NCI-H774 (cell line): ENCODE data around the gene IPPK.

ENCODE experiments used
- DNase-seq: peaks from one replicate; lab custom pipeline; 2025; lab: John Stamatoyannopoulos, UW

The IPPK gene

DNA sequence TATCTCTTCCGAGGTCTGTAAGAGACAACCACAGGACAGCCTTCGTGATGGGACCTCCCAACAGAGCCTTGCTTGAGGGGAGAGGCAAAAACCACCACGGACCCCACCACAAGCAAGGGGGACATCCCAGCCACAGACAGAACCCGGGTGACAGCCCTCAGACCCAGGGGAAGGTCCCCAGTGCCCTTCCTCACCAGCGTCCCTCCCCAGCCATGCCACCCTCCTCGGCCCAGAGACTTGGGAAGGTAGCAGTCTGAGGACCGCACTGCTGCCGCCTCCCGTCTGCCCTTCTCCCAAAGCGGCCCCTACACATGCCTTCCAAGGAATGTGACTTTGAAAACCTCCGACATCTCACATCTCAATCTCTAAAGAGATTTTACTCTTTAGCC lies 13.4 kb downstream of the IPPK start:
- no peak for DNase-seq

DNA sequence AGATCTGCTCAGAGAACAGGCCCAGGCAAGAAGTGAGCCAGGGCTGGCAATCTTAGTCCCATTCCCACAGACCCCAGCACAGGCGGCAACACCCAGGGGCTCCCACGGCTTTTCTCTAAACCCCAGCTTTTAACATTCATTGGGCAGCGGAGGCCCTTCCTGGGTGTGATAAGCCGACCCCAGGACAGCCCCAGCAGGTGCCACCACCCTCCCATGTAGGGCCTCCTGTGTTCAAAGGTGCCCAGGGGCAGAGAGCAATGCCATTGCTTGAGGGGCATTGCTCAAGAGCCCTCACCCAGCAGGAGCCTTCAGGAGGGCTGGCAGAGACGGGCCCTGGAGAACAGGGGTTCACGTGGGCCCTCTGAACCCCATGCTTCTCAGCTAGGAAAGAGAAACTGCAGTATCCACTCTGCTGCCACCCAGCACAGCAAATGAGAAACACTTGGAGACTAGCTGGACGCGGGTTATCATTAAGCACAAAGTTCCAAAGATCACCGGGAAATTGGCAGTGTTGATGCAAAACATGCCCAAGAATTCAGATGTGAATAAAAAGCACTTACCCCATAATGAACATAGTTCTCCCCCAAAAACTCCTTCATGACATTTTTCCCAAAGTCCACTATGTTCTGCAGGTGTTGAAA lies 13.9 kb downstream of the IPPK start:
- no peak for DNase-seq

DNA sequence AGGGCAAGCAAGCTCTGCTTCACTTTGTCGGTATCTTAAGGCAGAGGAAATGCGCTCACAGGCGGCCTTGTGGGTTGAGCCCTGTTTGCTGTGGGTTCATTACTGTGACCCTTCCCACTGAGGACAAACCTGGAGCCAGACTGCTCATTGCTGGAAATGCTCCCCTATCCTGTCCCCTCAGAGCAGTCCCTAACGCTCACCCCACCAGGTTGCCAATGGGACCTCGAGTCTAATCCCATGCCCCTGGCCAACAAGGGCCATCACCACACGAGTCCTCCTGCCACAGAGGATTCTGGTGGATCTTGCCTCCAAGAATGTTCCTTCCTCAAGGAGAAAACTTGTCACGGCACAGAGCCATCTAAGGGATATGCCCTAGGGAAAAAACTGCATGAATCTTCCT lies 14.6 kb downstream of the IPPK start:
- DNase-seq, result no peak

DNA sequence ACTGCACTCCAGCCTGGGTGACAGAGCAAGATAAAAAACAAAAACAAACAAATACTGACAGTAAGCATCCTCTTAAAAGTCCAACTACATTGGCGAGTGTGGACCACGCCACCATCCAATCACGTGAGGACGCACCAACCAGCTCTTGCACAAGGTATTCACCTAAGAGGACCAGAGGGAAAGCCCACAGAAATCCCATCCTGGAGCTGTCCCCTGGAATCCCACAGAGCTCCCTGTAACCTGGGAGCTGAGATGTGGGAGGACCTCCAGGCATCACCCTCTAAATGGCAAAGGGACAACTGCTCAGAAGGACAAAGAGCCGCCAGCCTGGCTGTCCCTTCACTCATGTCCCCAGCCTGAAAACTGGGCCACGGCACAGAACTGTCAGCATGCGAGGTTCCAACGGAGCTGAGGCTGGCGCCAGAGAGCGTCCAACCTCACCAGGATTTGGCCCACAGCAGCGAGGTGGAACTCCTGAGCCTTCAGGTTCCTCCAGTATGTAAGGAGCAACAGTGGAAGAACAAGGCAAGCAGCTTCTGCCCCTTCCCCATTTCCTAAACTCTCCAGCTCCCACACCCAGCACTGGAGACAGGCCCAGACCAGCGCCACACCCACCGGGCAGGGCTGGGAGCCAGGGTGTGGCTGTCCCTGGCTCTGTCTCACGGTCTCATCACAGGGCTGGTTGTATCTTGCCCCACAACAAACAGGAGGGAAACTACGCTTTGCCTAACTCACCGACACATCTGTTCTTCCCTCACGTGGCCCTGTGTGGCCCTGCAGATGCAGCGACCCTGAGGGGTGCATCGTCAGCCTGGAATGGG lies 15.2 kb downstream of the IPPK start:
- DNase-seq, result no peak

DNA sequence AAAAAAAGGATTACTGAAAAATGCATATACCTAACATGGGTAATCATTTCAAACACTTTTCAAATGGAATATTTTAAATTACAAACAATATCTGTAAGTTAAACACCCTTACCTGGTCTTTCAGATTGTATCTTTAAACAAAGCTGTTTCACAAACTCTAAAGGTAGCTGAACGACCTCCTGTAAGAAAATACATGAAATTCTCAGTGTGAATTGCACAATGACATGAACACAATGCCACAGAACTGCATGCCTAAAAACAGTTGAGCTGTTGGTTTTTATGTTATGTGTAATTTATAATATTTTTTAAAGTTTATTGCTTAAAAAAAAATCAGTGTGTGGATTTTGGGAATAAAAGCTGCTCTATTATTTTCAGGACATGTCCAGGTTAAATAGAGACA lies 17.5 kb downstream of the IPPK start:
- no peak for DNase-seq

DNA sequence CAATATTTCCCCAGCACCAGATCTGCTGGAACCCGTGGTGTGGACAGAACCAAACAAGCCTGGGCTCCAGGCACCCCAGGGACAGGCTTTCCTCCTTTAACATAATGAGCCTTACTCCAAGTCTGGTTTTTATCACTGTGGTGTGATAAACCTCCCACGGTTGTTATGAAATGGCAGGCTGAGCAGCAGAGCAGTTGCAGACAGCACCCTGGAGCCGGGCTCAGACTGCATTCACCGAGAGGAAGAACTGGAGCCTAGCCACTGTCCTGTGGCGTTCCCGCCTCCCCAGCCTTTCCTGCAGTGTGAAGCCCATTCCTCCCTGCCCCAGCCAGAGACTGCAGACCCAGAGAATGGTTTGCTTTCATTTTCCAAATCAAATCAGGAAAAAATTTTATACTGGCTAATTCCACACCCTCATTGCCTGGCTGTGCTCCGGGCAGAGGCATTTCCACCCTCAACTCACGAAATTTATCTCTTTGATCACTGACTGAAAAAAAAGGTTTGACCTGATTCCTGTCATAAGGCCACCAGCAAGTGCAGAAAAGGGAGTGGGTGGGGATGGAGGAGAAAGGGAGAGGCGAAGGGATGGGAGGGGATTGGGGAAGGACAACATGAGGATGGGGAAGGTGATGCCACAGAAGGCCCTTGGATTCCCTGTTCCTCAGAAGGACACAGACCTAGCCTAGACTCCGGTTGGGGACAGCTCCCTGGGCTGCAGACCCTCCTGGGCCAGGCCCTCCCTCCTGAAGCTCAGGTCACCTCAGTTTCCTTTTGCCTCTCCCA lies 18.9 kb downstream of the IPPK start:
- no peak for DNase-seq

DNA sequence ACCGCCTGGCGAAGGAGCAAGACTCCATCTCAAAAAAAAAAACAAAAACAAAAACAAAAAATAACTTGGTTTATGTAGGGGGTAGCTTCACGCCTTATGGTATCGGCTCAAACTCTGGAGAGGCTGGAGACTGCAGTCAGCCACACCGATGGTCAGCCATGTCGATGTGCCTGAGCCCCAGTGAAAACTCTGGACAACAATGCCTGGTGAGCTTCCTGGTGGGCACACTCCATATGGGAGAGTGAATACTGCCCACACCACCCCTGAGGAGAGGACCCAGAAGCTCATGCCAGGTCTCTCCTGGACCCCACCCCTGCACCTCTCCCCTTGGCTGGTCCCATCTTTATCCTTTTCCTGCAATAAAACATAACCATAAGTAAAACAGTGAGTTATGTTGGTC lies 19.6 kb downstream of the IPPK start:
- no peak for DNase-seq

DNA sequence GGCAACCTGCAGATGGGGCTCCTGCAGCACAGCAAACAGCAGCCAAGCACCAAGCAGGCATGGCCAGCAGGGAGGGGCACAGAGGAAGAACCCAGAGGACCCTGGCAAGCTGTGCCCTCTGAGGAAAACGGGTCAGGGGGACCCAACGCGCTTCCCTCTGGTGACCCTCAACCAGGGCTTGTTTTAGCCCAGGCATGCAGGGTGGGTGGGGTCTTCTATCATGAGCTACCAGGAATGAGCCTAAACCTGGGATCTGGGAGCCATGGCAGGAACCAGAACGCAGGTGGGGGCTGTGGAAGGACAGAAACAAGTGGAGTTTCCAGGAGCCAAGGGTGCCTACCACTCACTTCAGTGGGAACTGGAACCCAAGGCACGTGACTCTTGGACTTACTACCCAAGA lies 20.9 kb downstream of the IPPK start:
- DNase-seq, result no peak

DNA sequence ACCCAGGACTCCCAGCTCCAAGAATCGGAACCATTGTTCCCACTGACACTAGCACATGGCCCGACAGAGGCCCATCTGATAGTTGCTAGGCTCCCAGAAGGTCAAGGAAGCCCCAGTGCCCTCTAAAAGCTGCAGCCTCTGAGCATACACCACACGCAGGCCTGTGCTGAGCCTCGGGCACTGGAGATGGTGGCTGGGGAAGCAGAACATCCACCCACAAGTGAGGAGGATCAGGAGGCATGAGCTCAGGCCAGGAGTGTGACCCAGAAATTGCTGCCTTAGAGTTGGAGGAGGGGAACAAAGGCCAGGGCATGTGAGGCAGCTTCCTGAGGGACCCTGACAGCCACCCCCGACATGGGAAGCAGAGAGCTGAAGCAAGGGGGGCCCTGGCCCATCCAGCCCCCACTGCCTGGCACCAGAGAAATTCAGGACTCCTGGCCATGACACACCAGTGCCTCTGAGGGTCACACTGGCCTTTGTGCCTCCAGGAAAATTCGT lies 21.4 kb downstream of the IPPK start:
- no peak for DNase-seq

DNA sequence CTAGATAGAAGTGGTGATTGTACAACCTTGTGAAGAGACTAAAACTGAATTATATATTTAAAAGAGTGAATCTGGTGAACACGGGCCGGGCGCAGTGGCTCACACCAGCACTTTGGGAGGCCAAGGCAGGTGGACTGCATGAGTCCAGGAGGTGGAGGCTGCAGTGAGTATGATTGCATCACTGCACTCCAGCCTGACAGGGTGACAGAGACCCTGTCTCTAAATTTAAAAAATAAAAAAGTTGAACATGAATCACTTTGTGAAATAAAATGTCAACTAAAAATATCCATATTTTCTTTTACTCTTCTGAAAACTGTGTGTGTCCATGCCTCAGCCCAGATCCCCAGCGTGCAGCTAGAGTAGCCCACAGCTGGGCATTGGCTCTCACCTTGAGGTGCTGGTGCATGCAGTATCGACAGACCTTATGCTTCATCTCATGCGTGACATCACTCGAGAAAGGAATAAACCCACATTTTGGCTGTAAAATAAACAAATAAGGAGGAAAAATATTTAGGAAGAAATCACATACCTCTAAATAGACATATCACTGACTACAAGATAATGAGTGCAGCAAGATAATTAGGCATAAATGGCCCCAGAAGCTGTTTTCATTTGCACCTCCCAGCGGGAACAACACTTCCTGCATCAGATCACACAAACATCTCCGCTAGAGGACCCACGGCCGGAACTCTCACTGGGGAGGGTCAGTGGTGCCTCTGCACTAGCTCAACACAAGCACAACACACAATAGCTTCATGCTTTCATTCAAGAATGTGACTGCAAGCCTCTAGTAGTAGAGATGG lies 22.1 kb downstream of the IPPK start:
- DNase-seq, result no peak

DNA sequence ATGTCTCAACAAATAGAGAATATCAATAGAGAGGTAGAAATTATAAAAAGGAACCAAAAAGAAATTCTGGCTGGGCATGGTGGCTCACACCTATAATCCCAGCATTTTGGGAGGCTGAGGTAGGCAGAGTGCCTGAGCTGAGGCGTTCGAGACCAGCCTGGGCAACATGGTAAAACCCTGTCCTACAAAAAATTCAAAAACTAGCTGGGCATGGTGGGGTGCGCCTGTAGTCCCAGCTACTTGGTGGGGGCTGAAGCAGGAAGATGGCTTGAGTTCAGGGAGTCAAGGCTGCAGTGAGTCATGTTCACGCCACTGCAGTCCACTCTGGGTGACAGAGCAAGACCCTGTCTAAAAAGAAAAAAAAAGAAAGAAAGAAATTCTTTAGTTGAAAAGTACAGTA lies 24.9 kb downstream of the IPPK start:
- no peak for DNase-seq

DNA sequence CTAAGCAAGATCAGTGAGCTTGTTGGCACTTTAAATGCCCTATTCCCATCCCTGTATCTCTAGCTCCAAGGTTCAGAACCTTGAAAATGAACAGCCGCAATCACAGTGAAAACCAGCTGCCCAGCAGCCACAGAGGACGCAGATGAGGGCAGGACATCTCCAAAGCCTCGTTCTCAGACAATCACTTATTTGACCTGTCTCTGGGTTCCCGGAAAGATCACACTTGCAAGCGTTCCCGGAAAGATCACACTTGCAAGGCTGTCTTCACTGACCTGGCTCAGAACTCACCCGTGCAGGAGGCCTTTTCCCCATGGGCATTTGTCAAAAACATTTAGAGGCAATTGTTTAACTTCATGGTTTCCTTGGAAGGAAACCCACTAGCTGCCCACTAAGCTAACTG lies 25.7 kb downstream of the IPPK start:
- no peak for DNase-seq

DNA sequence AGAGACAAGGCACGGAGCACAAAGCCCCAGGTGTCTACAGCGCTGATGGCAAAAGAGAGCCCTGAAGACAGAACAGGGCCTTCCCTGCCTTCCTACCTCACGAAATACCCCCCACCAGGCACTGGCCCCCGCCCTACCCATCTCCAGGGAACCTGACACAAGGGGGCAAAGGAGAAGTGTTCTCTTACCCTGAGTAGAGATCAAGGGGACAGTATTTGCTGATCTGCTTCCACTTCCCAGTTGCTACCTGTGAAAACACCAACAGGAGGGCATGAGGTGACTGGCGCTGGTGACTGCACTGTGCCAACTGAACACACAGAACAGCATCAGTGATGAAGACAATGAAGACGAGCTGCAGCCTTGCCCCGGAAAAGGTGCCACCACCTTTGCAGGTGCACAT lies 27.4 kb downstream of the IPPK start:
- DNase-seq, result no peak

DNA sequence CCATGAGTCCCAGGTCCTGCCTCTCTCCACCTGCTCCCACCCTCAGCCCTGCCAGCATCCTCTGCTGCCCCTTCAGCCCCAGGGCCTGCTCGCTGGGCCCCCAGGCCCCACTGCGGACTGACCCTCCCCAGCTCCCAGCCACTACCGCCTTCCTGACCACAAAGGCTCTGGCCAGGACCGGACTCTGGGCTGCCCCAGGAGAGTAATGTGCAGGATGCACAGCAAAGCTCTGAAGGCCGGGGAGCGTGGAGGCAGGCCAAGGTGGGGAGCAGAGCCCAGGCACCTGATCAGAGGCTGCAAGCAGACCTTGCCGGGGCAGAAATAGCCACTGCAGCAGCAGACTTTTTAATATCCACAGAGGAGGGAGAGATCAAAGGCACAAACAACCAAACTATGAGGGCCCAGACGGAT lies 27.9 kb downstream of the IPPK start:
- no peak for DNase-seq

DNA sequence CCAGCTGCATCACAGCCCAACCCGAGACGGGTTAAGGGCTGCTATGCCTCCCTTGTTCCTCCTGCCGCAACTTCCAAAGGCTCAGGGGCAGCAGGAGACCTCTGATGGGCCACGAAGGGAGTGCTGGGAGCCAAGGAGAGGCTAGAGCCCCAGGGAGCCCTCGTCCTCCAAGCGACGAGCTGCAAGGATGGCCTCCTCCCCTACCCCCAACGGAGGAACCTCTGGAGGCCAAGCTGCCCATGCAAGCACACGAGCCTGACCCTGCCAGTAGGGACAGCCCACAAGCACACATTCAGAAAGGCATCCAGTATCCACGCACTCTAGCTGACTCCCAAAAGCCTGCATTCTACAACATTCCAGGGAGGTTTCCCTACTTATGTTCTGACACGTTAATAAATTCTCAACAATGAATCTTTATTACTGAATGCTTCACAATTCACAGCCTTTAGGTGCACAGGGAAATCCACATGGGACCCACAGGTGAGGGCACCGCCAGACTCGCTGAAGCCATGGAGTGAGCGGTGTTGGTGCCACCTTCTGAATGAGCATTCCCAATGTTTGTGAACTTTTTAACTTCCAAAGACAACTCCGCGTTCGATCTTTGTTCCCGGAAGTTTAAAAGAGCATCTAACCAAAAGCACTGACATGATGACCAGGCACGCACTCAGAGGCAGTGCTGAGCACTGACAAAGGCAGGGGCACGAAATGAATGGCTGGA lies 28.7 kb downstream of the IPPK start:
- DNase-seq, result no peak

DNA sequence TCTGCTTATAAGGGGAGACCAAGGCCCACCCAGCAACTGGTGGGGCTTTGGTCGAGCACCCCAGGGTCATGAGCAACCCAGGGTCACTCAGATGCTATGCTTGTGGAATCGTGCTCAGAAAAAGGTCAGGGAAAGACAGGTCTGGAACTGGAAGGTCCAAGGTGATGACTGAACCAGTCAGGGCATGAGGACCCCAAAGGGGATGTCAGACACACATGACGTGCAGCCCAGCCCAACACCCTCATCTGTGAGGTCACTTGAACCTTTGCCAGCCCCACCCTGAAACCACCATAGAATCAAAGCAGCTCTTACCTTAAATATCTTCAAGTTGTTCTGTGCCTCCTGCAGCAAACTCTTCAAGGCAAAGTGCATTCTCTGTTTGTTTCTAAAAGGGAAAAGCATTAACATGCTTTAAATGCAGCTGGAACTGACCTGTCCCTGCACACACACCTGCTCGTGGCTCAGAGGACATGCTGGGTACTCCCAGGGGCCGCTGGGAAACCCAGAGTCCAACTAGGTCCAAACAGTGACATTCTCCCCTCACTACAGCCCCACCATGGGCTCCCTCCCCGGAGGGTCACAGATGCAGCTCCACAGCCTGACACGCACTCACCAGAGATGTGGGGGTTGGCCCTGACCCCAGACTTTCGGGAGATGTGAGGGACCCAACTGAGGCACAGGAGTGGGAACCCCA lies 29.4 kb downstream of the IPPK start:
- no peak for DNase-seq

DNA sequence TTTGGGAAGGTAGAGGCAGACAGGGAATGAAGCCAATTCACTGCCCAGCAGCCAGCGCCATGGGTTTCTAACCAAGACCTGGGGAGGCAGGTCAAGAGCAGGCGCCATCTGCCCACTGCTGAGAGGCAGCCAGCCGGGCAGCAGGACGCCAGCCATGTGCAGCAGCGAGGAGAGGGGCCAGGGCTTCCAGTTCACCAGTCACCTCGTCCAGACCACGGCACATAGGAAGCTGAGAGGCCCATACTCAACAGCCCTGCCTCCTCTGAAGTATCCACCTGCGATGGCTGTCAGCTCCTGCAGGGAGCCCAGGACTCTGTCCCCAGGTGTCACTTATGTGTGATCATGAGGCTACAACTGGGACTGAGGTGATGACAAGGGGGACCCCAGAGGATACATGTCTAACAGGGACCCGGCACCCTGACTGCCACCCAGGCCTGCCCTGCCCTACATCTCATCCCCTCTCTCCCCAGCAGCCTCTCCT lies 30.1 kb downstream of the IPPK start:
- DNase-seq, result no peak

DNA sequence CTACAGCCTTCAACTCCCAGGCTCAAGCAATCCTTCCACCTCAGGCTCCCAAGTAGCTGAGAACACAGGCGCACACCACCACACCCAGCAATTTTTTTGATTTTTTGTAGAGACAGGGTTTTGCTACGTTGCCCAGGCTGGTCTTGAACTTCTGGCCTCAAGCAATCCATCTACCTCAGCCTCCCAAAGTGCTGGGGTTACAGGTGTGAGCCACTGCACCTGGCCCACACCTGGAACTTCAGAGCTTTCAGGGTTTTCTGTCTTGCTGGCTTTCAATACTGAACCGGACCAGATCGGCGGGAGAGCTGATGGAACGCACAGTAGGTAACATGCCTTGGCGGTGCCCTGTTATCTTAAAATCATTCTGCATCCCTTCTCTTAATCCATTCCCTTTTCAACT lies 30.8 kb downstream of the IPPK start:
- no peak for DNase-seq

DNA sequence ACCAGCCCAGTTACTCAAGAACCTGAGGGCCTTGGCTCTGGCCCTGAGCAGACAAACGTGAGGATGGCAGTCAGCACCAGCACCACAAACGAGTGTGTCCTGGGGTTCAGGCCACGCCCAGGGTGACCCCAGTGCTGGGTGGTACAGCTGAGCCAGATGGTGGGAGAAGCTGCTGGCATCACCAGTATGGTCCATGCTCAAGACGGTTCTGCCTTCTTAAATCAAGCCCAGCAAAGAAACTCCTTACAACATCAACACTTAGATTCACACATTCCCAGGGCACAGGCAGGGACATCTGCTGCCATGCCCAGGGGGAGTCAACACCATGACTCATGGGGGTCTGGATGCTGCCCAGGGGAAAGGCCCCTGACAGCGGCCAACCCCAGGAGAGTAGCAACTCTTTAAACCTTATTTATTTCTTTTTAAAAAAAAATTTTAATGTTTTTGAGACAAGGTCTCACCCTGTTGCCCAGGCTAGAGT lies 31.3 kb downstream of the IPPK start:
- no peak for DNase-seq

DNA sequence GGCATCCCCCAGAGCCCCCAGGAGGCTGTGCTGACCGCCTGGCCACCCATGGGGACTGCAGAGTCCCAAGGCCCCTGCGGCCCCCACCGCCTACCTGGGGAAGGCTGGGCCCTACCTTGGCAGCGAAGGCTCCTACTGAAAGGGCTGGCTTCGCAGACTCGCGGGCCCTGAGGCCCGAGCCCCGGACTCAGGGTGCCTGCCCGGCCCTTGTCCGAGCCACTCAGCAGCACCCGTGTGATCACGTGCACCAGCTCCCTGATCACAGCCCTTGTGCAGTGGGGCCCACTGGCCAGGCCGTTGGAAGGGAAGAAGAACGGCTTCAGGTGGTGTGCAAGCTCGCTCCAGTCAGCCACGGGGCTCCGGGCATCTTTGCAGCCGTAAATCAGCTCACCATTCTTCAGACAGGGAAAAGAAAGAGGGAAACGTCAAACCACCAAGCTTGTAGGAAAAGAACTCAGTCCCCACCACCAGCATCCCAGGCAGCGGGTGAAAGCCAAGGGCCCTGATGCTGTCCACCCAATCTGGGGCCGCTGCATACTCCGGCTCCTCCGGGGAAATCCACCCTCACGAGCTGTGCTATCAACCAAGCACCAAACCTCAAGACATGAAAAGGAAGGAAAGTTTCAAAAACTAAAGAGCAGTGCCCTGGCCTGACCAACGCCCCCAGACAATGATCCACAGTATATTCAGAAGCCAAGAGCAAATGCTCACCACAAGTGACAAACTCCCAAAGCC lies 31.9 kb downstream of the IPPK start:
- DNase-seq, result no peak
